ENCODE measurements around the gene TSPAN9. TPM values are rescaled to one million over a fixed set of nuclear protein-coding genes. Genes with fewer than 3 reads are reported as not detected.
A peak's percentile ranks its signal among the peaks of the same experiment; 100 is the strongest.

Gene TSPAN9
- total and polyA plus RNA-seq, 11 donors: 70.0 to 387 (median 151) TPM

- Histone ChIP-seq H3K4me3 (no peak overlapping the region), H3K9me3 (no peaks in the 10 kb centered on the region), H3K4me1 (peaks cover 15 to 98% (median 87%) of the 10 kb centered on the region in 12 donors), H3K36me3 (peaks cover 0 to 5% (median 0%) of the 10 kb centered on the region in 9 donors), H3K27ac (peak overlapping the region; percentile 84 to 100 (median 94)), H3K27me3 (no peaks in the 10 kb centered on the region)
- intact Hi-C loops (cut with DNase I): loop anchor here in 4 of 10 donors (5.0 kb wide), 2 partner anchors 33 to 48 kb away; no protein-coding TSS in a partner anchor
- TF ChIP-seq POLR2A (IDR thresholded peaks at IDR 0.05) (no peak), CTCF (IDR thresholded peaks at IDR 0.05) (no peak)
- peak; percentile 55 to 64 (median 62) for ATAC-seq
- peak in 4 of 5 donors; percentile 60 to 74 (median 66) for DNase-seq
- WGBS, 4 donors: 51 to 65% (median 61%) methylated on average over 6 of the region's 6 CpGs
Measured at GRCh38 chr12:3250034-3250433, 172.9 kb downstream of the TSPAN9 start.

GRCh38 chr12:3250576-3250975, 173.4 kb downstream of the TSPAN9 start:
- H3K4me1 ChIP-seq: peaks cover 15 to 98% (median 88%) of the 10 kb centered on the region in 12 donors
- H3K27ac ChIP-seq: peak overlapping the region; percentile 84 to 100 (median 94)
- peak; percentile 78 to 91 (median 83) for DNase-seq
- intact Hi-C loops (cut with DNase I): loop anchor here in 4 of 10 donors (5.0 kb wide), 2 partner anchors 33 to 48 kb away; no protein-coding TSS in a partner anchor
- H3K36me3 ChIP-seq: no peaks in the 10 kb centered on the region
- H3K9me3 ChIP-seq: no peaks in the 10 kb centered on the region
- 46 to 70% (median 57%) methylated on average over 7 to 8 of the region's 8 CpGs for WGBS, 4 donors
- no peak overlapping the region for H3K4me3 ChIP-seq
- TF ChIP-seq POLR2A (IDR thresholded peaks at IDR 0.05): peak in 1 of 2 donors; percentile 35
- peak in 1 of 12 donors; percentile 18 for TF ChIP-seq CTCF (IDR thresholded peaks at IDR 0.05)
- ATAC-seq: peak; percentile 61 to 72 (median 66)
- no peaks in the 10 kb centered on the region for H3K27me3 ChIP-seq

- no peak for ATAC-seq
- peak overlapping the region; percentile 84 to 100 (median 94) for H3K27ac ChIP-seq
- H3K36me3 ChIP-seq: no peaks in the 10 kb centered on the region
- H3K4me3 ChIP-seq: no peak overlapping the region
- intact Hi-C loops (cut with DNase I): loop anchor here in 4 of 10 donors (5.0 kb wide), 2 partner anchors 34 to 49 kb away; no protein-coding TSS in a partner anchor
- TF ChIP-seq CTCF (IDR thresholded peaks at IDR 0.05) (no peak), POLR2A (IDR thresholded peaks at IDR 0.05) (no peak)
- peaks cover 15 to 99% (median 88%) of the 10 kb centered on the region in 12 donors for H3K4me1 ChIP-seq
- H3K9me3 ChIP-seq: no peaks in the 10 kb centered on the region
- 47 to 79% (median 56%) methylated on average over 5 of the region's 5 CpGs for WGBS, 4 donors
- DNase-seq: peak in 1 of 5 donors; percentile 63
- no peaks in the 10 kb centered on the region for H3K27me3 ChIP-seq
Measured at GRCh38 chr12:3251067-3251466, 173.9 kb downstream of the TSPAN9 start.

- H3K4me3 ChIP-seq: no peak overlapping the region
- TF ChIP-seq POLR2A (IDR thresholded peaks at IDR 0.05) (no peak), CTCF (IDR thresholded peaks at IDR 0.05) (no peak)
- peaks cover 14 to 97% (median 86%) of the 10 kb centered on the region in 12 donors for H3K4me1 ChIP-seq
- no peaks in the 10 kb centered on the region for H3K9me3 ChIP-seq
- ATAC-seq (peak in 1 of 4 donors; percentile 4), DNase-seq (peak in 4 of 5 donors; percentile 65 to 83 (median 72))
- H3K36me3 ChIP-seq: no peaks in the 10 kb centered on the region
- intact Hi-C loops (cut with DNase I): loop anchor here in 4 of 10 donors (5.0 kb wide), 2 partner anchors 34 to 49 kb away; no protein-coding TSS in a partner anchor
- no peaks in the 10 kb centered on the region for H3K27me3 ChIP-seq
- 31 to 38% (median 36%) methylated on average over 6 to 7 of the region's 7 CpGs for WGBS, 4 donors
- peak overlapping the region; percentile 84 to 100 (median 94) for H3K27ac ChIP-seq
Measured at GRCh38 chr12:3251691-3252090, 174.5 kb downstream of the TSPAN9 start.

All from heart left ventricle (tissue), 16 donors.